Raji (cell line): ENCODE results near the gene NEO1.

Experiments used
- POLR2A ChIP-seq: IDR thresholded peaks from 2 replicates; pipeline ENCODE4 v1.6.1; 2011; ENCODE audit warnings: low read depth, low read length, control low read depth; ENCODE audit not compliant: insufficient read depth

Gene NEO1

DNA sequence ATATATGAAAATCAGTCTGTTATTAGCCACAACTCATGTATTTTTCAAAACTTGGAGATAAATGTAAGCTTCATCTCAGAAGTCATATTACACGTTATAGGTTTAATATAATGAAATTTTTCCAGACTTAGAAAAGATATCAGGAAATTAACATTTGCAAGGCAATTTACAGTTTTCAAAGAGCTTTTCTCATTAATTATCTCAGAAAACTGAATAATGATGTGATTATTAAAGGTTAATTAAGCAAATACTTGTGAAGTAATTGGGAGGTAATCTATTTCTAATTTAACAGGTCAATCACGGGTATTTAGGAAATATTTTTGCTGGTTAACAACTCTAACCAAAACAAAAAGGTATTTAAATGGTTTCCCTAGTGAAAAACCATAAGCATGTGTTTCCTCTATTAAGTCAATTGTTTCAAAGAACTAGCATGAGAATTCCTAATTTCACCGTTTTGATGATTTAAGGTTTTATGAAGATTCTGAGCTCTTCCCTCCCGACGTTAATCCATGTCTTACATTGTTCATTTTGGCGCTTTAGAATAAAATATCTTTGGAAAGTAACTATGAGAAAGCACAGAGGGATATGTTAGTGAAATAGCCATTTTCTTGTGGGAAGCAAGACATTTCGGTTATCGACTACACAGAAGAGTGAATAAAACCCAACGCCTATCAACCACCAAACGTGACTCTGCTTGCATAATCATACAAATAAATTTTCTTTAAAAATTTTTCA, 1.5 kb upstream of the NEO1 start:
- TF ChIP-seq POLR2A, result no peak

GRCh38 chr15:73051391-73051806, 864 bp upstream of the NEO1 start:
- TF ChIP-seq POLR2A, result no peak

GRCh38 chr15:73052653-73053397, 562 bp downstream of the NEO1 start:
- no peak for TF ChIP-seq POLR2A

DNA sequence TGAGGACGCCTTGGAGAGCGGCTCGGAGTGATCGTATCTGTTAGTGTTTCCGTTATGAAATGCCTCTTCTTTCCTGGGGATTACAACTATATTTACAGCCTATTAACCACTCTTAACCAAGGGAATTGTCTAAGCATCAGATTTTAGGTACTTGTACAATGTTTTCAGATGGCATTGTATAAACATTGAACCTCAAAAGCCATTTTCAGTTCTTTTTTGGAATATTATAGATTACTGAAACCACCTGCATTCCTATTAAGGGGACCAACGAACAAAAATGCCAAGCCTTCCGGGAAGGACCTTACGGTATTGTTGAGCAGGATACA, 1.1 kb downstream of the NEO1 start:
- no peak for TF ChIP-seq POLR2A

- no peak for TF ChIP-seq POLR2A
Measured at GRCh38 chr15:73054417-73054953, 2.2 kb downstream of the NEO1 start.

- TF ChIP-seq POLR2A, result no peak
Measured at GRCh38 chr15:73056460-73056859, 4.2 kb downstream of the NEO1 start.

DNA sequence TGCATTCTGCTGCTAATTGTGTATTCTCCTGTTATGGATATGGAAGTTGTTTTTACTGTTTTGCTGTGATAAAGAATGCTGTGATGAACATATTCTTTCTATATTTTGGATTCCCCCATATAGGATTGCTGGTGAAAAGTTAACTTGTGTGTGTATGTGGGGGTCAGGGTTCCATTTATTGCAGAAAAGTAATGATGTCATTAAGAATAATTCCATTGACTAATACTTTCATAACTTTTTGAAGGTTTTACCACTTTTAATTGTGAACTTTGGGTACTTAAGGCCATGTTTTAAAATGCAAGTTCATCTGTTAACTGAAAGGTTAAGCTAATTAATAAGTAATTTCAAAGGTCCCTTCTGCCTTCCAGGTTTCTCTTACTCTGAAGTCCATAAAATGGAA, 6.2 kb downstream of the NEO1 start:
- no peak for TF ChIP-seq POLR2A

DNA sequence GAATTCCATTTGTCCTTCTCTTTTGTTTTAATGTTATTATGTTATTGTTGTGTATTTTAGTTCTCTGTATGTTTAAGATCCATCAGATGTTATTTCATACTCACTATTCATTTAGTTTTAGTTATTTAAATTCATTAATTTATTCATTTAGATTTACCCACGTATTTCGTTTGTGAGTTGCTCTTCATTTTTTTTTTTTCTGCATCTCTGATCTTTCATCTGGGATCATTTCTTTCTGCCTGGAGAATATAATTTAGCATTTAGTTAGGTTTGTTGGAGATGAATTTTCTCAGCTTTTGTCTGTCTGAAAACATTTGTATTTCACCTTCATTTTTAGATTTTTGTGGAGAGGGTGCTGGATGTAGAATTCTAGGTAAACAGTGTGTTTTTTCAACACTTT, 12.9 kb downstream of the NEO1 start:
- TF ChIP-seq POLR2A, result no peak

DNA sequence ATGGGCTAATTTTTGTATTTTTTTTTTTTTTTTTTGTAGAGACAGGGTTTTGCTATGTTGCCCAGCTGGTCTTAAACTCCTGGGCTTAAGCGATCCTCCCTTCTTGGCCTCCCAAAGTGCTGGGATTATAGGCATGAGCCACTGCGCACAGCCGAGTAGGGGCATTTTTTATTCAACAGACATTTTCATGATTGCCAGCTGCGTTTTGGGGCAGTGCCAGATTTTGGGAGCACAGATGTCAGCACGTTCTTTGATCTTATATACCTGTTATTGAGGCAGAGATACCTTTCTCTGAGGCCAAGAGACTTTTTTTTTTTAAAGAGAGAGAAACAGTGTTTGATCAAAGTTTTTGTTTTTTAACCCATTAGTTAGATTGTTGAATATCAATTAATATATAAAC, 16.8 kb downstream of the NEO1 start:
- TF ChIP-seq POLR2A, result no peak

- no peak for TF ChIP-seq POLR2A
Measured at GRCh38 chr15:73072894-73073293, 20.6 kb downstream of the NEO1 start.

GRCh38 chr15:73074241-73074640, 22.0 kb downstream of the NEO1 start:
- TF ChIP-seq POLR2A, result no peak

GRCh38 chr15:73075160-73075859, 23.0 kb downstream of the NEO1 start:
- TF ChIP-seq POLR2A, result no peak

DNA sequence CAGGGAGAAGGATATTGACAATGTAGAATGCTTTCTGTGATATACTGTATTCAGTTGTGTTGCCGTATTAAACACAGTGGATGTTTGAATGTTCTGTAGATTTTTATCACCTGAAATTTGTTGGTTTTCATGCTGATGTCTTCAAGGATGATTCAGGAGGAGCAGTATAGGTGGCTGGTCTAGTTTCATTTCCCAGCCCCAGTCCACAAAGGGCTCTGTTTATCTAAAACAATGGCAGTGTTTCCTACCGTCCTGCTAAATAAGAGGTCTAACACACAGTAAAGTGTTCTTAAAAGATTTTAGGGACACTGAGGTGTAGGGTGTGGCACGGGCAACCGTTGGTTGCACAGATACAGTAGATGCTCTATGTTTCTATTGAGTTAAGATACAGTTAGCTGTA, 26.0 kb downstream of the NEO1 start:
- no peak for TF ChIP-seq POLR2A

DNA sequence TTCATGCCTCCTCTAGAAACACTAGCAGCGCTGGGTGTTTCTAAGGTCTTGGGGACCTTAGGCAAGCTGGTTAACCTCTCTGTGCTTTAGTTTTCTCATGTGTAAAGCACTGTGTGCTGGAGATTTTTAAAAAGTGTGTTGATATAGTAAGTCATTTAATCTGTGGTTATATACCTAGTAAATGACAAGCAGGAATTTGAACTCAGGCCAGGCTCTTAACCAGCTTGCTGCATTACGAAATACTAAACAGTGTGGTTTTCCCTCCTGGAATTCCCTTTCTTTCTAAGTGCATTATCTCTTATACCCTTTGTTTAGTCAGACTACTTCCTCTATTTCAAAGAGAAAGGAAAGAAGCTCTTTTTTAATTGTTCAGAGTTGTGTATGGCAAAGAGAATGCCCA, 26.5 kb downstream of the NEO1 start:
- no peak for TF ChIP-seq POLR2A

DNA sequence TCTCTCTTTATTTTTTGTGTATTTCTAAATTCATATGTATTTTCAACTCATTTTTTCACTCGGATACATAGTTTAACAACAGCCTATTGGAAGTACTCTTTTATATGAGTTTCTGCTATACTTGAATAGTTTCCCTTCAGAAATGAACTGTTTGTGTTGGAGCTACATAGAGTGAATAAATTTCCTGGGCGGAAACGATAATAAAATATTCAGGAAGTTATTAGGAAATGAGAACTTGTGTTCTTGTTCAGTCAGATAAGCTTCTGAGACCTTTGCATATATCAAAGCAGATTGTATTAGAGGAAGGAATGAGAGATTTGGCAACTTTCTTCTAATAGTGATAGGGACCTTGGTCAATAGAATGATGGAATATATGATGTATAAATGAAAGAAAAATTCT, 27.3 kb downstream of the NEO1 start:
- no peak for TF ChIP-seq POLR2A
